ENCODE data around the gene PIK3CG.
"Not testable (repeated sequence)": the region's sequence is repeated elsewhere in the genome, so short reads cannot be mapped to it uniquely, and the experiment has no call there.

The PIK3CG gene

DNA sequence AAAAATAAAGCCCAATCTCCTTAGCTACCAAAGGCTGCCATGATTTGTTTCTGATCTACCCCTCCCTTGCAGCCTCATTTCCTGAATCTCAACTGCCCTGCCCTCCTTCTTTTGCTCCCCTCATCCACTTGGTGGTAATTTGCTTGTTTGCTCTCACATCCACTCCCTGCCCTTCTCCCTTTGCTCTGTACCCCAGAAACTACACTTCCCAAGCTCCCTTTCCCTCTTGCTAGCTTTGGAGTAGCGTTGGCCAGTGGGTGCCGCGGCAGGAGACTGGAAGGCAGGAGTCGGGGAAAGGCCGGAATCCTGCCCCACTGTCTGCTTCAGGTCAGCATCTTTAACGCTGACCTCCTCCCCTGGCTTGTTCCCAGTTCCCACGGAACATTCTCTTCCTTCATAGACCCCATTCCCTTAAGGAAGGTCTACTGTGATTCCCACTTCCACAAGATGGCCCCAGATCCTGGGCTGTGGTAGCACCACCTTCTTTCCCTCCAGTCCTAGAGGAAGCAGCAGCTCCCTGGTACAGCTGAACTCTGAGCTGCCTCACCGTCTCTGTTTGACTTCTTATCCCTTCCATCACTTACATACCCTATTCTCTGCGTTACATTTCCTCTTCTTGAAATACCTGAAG is 79.1 kb downstream of the PIK3CG start:
- no peak for DNase-seq

GRCh38 chr7:106947244-106947728 is 82.2 kb downstream of the PIK3CG start:
- DNase-seq: peak in 3 of 6 experiments; percentile 10 to 33 (median 14)

DNA sequence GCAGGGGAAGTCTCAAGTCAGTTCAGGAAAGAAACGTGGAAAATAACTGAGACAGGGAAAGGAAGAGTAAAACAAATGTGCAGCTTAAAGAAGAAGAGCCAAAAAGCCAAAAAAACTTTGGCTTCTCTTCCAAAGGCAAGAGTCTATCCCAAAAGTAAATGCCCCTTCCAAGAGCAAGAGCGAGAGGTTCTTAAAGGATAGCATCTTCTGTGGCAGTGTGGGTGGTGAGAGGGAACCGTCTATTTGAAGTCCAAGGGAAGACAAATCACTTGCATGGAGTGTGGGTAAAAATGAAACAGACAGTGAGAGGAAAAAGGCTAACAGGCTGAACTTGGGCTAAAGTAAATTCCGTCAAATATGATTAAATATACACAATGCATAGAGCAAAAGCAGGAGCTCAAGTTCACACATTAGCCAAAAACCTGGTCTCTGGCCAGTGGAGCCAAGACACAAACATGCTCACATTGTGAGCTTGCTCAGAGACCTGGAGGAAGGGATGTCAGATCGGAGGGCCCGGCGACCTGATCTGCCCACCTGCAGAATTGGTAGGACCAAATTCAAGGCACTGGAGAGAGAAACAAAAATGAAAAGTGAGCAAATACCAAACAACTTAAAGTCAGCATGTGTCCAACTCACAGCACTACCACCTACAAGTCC is 87.0 kb downstream of the PIK3CG start:
- DNase-seq: no peak

- no peak for DNase-seq
Measured at GRCh38 chr7:106952658-106953231, 87.7 kb downstream of the PIK3CG start.

DNA sequence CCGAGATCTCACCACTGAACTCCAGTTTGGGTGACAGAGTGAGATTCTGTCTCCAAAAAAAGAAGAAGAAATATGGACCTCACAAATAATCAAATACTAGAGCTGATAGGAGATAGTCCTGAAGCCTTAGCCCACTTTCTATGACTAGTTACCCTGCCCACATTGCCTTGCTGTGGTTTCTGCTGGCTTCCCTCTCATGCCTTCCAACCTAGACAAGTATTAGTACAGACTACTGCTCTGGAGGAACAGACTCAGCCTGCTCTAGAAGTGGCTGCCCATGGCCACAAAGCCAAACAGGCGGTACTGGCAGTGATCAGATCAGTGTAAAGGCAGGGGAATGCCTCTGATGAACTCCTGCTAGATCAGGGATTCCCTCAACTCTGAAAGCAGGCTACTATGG is 89.8 kb downstream of the PIK3CG start:
- DNase-seq: no peak

DNA sequence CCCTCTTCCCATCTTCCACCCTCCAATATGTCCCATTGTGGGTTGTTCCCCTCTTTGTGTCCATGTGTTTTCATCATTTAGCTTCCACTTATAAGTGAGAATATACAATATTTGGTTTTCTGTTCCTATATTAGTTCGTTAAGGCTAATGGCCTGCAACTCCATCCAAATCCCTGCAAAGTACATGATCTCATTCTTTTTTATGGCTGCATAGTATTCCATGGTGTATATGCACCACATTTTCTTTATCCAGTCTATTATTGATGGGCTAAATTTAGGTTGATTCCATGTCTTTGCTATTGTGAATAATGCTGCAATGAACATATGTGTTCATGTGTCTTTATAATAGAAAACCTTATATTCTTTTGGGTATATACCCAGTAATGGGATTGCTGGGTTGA is 90.8 kb downstream of the PIK3CG start:
- DNase-seq: not testable (repeated sequence)

Measured in stimulated activated naive CD4-positive, alpha-beta T cell (primary cell).